NCI-H1930 (cell line): ENCODE data around the gene NPHS1.
"Not testable (repeated sequence)": the region's sequence is repeated elsewhere in the genome, so short reads cannot be mapped to it uniquely, and the experiment has no call there.

ENCODE experiments used
- DNase-seq, 2 experiments: peaks; one replicate each; lab custom pipeline; 2025; lab: John Stamatoyannopoulos, UW

The NPHS1 gene, protein sequence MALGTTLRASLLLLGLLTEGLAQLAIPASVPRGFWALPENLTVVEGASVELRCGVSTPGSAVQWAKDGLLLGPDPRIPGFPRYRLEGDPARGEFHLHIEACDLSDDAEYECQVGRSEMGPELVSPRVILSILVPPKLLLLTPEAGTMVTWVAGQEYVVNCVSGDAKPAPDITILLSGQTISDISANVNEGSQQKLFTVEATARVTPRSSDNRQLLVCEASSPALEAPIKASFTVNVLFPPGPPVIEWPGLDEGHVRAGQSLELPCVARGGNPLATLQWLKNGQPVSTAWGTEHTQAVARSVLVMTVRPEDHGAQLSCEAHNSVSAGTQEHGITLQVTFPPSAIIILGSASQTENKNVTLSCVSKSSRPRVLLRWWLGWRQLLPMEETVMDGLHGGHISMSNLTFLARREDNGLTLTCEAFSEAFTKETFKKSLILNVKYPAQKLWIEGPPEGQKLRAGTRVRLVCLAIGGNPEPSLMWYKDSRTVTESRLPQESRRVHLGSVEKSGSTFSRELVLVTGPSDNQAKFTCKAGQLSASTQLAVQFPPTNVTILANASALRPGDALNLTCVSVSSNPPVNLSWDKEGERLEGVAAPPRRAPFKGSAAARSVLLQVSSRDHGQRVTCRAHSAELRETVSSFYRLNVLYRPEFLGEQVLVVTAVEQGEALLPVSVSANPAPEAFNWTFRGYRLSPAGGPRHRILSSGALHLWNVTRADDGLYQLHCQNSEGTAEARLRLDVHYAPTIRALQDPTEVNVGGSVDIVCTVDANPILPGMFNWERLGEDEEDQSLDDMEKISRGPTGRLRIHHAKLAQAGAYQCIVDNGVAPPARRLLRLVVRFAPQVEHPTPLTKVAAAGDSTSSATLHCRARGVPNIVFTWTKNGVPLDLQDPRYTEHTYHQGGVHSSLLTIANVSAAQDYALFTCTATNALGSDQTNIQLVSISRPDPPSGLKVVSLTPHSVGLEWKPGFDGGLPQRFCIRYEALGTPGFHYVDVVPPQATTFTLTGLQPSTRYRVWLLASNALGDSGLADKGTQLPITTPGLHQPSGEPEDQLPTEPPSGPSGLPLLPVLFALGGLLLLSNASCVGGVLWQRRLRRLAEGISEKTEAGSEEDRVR (N-terminal part only)

DNA sequence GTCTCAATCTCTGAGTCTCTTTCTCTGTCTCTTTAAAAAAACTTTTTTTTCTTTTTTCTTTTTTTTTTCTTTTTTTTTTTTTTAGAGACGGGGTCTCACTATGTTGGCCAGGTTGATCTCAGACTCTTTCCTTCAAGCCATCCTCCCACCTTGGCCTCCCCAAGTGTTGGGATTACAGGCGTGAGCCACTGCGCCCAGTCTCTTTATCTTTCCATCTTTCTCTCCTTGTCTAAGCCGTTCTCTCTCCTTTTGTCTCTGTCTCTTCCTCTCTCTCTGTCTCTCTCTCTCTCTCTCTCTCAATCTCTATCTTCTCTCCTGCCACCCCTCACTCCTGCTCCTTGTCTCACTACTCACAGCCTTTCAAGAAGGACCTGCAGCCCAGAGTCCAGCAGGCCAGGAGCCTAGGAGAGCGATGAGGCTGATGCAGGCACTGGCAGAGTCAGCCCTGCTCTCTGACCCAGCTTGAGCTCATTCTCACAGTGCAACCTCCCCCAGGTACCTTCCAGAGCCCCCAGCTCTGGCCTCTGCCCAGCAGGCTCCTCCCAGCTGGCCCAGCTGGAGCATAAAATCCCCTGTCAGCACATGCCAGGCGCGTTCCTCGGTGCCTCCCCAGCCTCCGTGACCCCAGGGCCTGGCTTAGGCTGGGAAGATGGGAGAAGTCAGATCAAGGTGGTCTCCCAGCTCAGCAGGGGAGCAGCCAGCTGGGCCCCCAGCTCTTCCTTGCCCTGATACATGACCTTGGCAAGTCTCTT is at the start of gene NPHS1:
NPHS1 (minus strand) TSS at position 476 of the 752 bp plus-strand sequence. CDS start 667 bp downstream, outside the sequence.
- no peak for DNase-seq

DNA sequence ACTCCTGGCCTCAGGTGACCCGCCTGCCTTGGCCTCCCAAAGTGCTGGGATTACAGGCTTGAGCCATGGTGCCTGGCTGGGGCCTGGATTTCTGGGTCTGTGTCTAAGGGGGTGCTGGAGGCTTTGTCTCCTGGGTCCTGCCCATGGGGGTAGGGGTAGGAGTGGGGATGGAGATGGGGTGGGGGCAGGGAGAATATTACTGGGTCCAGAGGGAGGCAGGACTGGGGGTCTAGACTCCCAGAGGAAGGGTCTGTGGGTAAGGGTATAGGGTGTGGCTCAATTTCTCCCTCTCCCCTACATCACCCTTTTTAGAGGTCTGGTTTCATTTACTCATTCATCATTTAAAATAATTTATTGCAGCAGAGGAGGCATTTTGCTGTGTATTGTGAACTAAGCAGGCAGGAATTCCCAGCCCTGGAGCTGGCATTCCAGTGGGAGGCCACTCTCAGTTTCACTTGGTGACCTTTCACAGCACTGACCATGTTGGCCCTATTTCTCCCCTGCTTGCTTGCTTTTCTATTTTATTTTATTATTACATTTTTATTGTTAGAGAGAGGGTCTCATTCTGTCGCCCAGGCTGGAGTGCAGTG is 48.8 kb upstream of the NPHS1 start:
- DNase-seq, result no peak

DNA sequence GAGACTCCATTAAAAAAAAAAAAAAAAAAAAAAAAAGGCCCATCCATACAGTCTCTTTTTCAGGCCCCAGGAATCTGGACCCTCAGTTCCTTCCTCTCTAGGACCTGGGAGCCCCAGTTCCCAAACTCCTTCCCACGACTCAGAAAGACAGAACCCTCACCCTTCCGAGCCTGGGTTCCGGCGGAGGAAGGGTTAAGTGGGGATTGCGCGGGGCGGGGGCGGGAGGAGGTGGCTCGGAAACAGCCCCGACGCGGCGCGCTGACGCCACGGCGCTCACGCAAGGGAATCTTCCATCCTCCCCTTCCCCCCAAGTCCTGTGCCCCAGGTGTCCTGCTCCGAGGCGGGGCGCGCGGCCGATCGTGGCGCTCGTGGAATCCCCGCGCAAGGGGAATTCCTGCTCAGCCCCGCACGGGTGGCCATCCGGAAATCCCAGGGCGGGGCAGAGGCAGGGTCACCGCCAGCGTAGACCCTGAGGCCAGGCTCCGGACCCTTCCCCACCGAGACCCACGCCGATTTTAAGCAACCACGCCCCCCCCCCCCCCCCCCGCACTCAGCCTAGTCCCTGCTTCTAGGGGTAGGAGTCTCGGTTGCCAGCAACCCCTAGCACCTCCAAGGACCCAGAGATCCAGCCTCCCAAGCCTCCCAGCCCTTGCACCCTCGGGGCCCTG is 47.4 kb upstream of the NPHS1 start:
- DNase-seq, result peak; percentile 56 to 77

DNA sequence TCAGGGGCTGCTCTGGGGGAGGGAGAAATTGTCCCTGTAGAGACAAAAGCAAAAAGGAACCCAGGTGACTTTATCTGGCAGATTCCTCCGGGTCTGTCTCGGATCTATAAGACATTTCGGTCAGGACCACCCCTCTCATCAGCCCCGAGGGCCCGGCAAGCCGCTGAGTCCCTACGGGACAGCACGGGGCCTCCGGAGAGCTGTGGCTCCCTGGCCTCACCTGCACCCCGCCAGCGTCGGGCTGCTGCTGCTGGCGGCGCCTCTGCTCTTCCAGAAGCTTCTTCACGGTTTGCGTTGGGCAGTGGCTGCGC is 46.1 kb upstream of the NPHS1 start:
- DNase-seq, result no peak

DNA sequence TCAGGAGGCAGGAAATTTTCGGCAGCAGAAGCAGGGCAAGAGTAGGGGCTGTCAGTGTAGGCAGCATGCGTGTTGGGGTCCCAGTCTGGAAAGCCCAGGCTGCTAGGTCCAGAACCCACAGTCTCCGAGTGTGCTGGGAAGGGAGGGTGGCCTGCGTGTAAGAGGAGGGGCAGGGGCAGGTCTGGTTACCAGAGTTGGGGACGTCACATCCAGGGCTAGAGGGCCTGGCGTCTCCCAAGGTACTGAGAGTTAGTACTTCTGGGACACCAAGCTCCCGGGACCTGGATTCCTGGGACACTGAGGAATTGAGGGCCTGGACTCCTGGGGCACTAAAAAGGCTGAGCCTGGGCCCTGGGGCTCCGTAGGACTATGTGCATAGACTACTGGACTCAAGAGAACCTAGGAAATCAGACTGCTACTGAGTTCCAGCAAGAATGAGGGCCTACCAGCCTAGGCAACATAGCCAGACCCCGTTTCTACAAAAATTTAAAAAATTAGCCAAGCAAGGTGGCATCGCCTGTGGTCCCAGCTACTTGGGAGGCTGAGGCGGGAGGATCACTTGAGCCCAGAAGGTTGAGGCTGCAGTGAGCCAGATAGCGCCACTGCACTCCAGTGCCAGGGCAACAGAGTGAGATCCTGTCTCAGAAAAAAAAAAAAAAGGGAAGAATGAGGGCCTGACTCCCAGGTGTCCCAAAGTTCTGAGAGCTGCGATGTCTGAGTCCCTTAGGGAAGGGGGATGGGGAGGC is 45.6 kb upstream of the NPHS1 start:
- no peak for DNase-seq

DNA sequence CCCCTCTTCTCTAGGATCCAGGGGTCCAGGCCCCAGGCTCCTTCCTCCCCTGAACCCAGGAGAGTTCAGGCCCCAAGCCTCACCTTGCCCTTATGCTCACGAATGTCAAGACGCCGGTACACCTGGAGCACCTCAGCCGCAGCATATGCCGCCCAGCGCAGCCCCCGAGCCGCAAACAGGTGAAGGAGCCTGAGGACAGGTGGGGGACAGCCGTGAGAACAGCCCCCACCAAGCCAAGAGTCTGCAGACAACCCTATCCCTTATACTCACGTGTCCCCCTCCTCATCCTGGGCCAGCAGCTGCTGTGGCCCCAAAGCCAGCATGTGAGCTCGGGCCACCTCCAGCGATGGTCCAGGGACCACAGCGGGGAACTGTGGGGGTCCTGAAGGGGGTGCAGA is 44.3 kb upstream of the NPHS1 start:
- DNase-seq, result no peak

DNA sequence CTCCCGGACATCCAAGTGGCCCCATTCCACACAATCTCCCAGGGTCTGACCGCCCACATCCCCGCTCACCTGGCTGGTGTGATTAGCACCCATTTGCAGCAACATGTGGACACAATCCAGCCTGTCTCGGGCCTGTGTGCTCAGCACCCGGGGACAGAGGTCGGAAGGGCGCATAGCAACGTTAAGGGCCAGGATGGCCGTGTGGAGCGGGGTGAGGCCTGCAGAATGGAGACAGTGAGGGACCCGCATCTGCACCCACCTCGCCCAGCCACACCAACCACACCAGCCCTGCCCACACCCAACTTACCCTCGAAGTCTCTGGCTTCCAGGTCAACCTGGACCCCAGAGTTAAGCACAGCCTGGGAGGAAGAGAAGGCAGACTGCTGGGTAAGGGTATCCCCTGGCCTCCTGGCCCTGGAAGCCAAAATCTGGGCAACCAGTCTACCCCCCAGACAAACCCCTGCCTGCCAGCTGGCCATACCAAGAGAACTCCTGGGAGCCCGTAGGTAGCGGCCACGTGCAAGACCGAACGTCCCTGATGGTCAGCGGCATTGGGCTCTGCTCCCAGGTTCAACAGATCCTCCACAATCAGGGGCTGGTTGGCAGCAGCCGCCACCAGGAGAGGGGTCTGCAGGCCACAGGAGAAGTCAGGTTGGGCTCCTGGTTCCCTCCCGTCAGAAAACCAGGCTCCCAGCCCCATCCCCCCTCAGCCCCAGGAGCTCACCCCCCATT is 43.8 kb upstream of the NPHS1 start:
- no peak for DNase-seq

DNA sequence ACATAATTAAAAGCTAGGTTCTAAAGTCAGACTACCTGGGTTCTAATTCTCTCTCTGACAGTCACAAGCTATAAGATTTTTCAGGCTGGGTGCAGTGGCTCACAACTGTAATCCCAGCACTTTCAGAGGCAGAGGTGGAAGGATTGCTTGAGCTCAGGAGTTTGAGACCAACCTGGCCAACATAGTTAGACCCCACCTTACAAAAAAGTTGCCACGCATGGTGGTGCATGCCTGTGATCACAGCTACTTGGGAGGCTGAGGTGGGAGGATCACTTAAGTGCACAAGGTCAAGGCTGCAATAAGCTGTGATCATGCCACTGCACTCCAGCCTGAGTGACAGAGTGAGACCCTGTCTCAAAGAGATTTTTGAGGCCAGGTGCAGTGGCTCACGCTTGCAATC is 42.0 kb upstream of the NPHS1 start:
- no peak for DNase-seq

DNA sequence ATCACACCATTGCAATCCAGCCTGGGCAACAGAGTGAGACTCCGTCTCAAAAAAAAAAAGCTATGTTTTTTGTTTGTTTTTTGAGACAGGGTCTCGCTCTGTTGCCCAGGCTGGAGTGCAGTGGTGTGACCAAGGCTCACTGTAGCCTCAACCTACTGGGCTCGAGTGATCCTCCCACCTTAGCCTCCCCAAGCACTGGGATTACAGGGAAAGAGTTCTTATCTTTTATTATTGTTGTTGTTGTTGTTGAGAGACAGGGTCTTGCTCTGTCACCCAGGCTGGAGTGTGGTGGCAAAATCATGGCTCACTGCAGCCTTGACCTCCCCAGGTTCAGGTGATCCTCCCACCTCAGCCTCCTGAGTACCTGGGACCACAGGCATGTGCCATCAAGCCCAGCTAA is 39.5 kb upstream of the NPHS1 start:
- not testable (repeated sequence) for DNase-seq

DNA sequence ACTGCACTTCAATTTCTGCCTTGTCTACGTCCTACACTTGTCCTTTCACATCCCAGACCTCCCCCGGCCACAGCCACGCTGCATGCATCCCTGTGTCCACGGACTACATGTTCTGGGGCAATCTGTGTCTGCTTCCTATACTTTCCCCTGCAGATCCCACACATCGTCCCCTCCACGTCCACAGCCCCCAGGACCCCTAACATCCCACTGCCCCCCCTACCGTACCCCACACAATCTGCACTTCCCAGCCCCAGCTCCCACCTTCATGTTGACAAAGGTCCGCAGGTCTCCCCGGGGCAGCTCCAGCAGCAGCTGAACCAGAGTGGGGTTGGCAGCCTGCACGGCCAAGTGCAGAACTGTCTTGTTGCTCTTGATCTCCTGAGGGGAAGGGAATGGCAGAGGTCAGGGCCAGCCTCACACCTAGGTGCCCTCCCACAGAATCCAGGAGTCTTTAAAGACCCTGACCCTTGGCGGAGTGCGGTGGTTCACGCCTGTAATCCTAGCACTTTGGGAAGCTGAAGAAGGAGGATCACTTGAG is 37.9 kb upstream of the NPHS1 start:
- DNase-seq, result no peak

DNA sequence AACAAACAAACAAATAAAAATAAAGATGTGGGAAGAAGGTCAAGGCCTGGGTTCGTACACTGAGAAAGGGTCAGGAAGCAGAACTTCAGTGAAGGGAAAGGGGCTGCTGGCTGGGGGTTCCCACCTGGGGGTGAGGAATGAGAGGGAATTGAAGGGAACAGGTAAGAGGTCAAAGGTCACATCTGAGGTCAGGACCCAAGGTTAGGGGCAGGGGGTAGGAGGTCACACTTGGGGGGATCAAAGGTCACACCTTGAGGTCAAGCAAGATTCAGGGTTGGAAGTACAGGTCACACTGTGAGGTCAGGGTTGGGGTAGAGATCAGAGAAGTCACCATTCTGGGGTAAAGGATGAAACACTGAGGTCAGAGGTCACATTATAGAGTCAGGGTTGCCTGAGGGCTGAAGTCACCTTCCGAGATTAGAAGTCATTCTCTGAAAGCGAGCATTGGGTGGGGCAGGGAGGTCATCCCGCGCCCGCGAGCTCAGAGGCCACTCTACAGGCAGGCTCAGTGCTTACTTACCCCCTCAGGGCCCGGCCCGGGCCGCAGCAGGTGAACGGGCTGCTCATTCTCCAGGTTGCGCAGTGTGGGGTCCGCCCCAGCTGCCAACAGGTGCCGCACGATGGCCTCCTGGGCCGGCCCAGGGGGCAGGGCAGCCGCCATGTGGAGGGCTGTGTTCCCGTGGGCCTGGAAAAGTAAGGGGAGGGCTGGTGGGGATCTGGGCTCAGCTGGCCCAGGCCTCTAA is 37.2 kb upstream of the NPHS1 start:
- DNase-seq, result no peak

DNA sequence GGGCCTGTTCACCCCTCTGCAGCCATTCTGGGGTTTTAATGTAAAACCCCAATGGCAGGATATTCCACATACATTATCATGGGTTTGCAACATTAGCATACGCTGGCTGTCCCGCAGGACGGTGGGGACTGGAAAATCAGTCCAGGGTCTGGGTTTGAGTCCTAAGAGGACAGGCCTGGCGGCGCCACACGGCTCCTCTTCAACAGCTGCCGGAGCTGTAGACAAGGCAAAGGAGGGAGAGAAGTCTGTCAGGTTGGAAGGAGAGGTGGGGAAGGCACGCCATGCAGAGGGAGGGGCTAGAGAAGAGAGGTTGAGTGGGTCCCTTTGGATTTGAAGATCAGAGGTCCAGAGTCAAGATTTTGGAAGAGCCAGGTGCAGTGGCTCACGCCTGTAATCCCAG is 36.1 kb upstream of the NPHS1 start:
- DNase-seq, result no peak

DNA sequence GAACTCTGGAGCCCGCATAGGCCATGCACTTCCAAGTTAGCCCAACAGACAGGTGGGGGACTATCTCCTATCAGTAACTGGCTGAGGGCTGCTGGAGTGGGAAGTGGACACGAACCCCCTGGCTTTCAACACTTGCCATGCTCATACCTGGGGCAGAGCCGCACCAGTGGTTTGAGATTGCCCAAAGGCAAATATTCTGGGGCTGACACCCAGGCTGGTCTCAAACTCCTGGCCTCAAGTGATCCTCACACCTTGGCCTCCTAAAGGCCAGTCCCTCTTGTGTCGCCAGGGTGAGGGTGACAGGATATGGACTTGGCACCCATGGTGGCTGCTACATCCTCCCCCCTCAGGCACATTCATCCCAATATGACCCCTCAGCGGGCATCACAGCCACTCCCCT is 34.9 kb upstream of the NPHS1 start:
- DNase-seq, result no peak

DNA sequence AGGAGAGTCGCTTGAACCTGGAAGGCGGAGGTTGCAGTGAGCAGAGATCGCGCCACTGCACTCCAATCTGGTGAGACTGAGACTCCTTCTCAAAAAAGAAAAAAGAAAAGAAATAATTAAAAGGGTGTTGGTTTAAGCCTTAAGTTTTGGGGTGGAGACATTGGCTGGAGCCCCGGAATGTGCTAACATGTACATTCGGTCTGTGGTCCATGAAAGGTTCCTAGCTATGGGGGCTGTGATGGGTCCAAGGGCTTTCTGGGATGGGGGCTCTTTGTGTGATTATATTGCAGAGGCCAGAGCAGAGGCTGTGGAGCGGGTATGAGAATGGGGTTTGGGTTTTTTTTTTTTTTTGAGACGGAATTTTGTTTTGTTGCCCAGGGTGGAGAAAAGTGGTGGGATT is 33.6 kb upstream of the NPHS1 start:
- no peak for DNase-seq

DNA sequence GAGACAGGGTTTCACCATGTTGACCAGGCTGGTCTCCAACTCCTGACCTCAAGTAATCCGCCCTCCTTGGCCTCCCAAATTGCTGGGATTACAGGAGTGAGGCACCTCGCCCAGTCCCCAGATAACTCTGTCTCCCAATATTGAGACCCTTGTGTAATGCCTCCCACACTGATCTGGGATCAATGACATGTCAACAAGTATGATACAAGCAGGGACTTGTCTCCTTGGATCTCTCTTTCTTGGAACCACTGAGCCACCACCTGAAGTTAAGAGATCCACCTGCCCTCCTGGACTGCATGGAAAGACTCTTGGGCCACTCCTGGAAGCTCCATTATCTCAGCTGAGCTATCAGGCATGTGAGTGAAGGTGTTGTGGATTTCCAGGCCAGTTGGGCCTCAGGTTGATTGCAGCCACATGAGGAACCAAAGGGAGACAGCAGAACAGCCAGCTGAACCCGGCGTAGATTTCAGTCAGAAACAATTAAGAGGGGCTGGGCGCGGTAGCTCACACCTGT is 33.0 kb upstream of the NPHS1 start:
- DNase-seq, result no peak

DNA sequence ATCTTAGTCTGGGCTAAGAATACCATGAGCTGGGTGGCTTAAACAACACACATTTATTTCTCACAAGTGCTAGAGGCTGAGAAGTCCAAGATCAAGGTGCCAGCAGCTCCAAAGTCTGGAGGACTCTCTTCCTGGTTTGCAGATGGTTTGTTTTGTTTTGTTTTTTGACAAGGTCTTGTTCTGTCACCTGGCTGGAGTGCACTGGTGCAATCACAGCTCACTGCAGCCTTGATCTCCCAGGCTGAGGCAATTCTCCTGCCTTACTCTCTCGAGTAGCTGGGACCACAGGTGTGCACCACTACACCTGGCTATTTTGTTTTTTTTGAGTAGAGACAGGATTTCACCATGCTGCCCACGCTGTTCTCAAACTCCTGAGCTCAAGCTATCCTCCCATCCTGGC is 31.6 kb upstream of the NPHS1 start:
- no peak for DNase-seq

DNA sequence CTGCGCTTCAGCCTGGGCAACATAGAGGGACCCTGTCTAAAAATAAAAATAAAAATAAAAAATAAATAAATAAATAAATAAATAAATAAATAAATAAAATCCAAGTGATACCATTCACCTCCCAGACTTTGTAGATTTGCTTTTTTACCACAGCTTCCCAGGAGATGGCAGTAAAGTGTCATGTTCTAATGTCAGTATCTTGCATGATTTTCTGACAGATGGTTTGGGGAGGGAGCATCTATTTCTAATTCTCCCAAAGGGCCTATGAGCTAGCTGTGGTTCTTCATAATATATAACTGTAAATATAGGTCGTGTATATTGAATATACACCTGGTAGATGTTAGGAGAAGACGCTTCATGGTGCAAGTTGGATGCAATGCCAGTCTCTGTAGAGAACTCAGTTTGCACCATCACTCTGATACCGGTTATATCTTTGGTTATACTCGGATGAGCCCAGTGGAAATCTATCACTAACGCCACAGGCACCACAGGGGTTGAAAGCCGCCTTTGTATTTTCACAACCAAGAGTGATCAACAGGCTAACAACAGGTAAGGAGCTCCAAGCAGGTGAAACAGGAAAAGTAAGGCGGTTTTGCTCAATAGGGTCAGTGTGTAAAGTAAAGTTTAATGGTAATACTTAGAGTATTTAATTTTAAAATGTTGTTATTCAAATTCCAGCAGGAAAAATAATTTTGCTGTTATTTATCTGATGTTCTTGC is 30.0 kb upstream of the NPHS1 start:
- peak; percentile 20 to 63 for DNase-seq

DNA sequence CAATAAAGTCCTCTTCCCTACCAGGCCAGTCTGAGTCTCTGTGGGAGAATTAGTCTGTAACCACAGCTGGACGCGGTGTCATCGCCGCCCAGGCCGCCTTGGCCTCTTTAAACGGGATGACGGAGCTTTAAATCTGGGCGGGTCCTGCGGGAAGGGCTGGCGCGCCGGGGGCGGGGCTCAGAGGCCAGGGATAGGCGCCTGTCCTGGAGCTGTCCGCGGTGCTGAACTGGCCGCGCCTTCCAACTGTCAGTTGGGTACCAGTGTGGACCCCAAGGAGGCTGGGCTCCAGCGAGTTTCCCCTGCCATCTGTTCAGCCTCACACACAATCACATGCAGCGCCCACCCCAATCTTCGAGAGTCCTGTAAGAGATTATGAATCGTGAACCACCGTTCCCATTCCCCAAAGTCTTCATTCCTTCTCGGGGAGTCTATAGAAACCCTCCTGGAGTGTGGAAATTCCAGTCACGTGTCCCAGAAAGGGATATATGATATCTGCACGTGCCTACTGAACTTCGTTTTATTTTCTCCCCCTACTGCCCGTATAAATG is 27.5 kb upstream of the NPHS1 start:
- no peak for DNase-seq
